ENCODE results near the gene LGR6.
"Not testable (repeated sequence)": the region's sequence is repeated elsewhere in the genome, so short reads cannot be mapped to it uniquely, and the experiment has no call there.

The LGR6 gene

GRCh38 chr1:202319381-202320080, 125.9 kb downstream of the LGR6 start:
- FAIRE-seq: no peak
- DNase-seq (ENCODE audit: low spot score): peak; percentile 20

GRCh38 chr1:202320081-202320405, 126.4 kb downstream of the LGR6 start:
- FAIRE-seq (no peak), DNase-seq (ENCODE audit: low spot score) (no peak)

- FAIRE-seq (no peak), DNase-seq (ENCODE audit: low spot score) (no peak)
These were observed 130.1 kb downstream of the LGR6 start for GRCh38 chr1:202323731-202324130.

GRCh38 chr1:202324646-202325045, 131.0 kb downstream of the LGR6 start:
- DNase-seq (ENCODE audit: low spot score) (no peak), FAIRE-seq (no peak)

- FAIRE-seq (no peak), DNase-seq (ENCODE audit: low spot score) (no peak)
These were observed 136.3 kb downstream of the LGR6 start for GRCh38 chr1:202329891-202330290.

GRCh38 chr1:202333861-202334260, 140.3 kb downstream of the LGR6 start:
- DNase-seq (ENCODE audit: low spot score) (no peak), FAIRE-seq (no peak)

- DNase-seq (ENCODE audit: low spot score): peak; percentile 37
These were observed 150.2 kb downstream of the LGR6 start for GRCh38 chr1:202343652-202344349.

GRCh38 chr1:202348005-202348508, 154.5 kb downstream of the LGR6 start:
- no peak for DNase-seq (ENCODE audit: low spot score)
- no peak for FAIRE-seq

More at GRCh38 chr1:202343652-202344349, 150.2 kb downstream of the LGR6 start:
- peak; percentile 81 for FAIRE-seq

GRCh38 chr1:202348509-202349205, 155.1 kb downstream of the LGR6 start, which contains the start of gene PPP1R12B:
TSS of gene PPP1R12B (plus strand) at chr1:202348699. CDS start at chr1:202348852, 153 bp downstream.
- FAIRE-seq (peak; percentile 93), DNase-seq (ENCODE audit: low spot score) (peak; percentile 97)

GRCh38 chr1:202349206-202349928, 155.8 kb downstream of the LGR6 start:
- FAIRE-seq (no peak), DNase-seq (ENCODE audit: low spot score) (peak; percentile 46)

GRCh38 chr1:202351725-202352124, 158.1 kb downstream of the LGR6 start:
- DNase-seq (ENCODE audit: low spot score): no peak
- FAIRE-seq: no peak

- DNase-seq (ENCODE audit: low spot score); FAIRE-seq: not testable (repeated sequence)
These were observed 159.1 kb downstream of the LGR6 start for GRCh38 chr1:202352583-202353197.

GRCh38 chr1:202355944-202356553, 162.4 kb downstream of the LGR6 start:
- no peak for FAIRE-seq
- DNase-seq (ENCODE audit: low spot score): no peak

- no peak for FAIRE-seq
- no peak for DNase-seq (ENCODE audit: low spot score)
These were observed 163.9 kb downstream of the LGR6 start for GRCh38 chr1:202357506-202357905.

GRCh38 chr1:202361224-202361623, 167.6 kb downstream of the LGR6 start:
- DNase-seq (ENCODE audit: low spot score) (no peak), FAIRE-seq (no peak)

- no peak for DNase-seq (ENCODE audit: low spot score)
- FAIRE-seq: no peak
These were observed 168.1 kb downstream of the LGR6 start for GRCh38 chr1:202361701-202362100.

- DNase-seq (ENCODE audit: low spot score) (no peak), FAIRE-seq (no peak)
These were observed 168.6 kb downstream of the LGR6 start for GRCh38 chr1:202362212-202362611.

- DNase-seq (ENCODE audit: low spot score) (no peak), FAIRE-seq (peak; percentile 35)
These were observed 171.7 kb downstream of the LGR6 start for GRCh38 chr1:202365092-202365815.

- FAIRE-seq (no peak), DNase-seq (ENCODE audit: low spot score) (no peak)
These were observed 173.7 kb downstream of the LGR6 start for GRCh38 chr1:202367271-202367670.

Data from RCC 7860 (cell line).